Measurements from ENCODE around the gene IPO11. TPM values are rescaled to one million over a fixed set of nuclear protein-coding genes. Genes with fewer than 3 reads are reported as not detected.
"Not testable (repeated sequence)": the region's sequence is repeated elsewhere in the genome, so short reads cannot be mapped to it uniquely, and the experiment has no call there.

The IPO11 gene
- total RNA-seq, 1 donor from 2014 or later: 66.9 TPM

- Histone ChIP-seq H3K27ac (no peak overlapping the region), H3F3A (ENCODE audit: low read depth) (no peaks in the 10 kb centered on the region), H3K4me3 (no peak overlapping the region), H4K20me1 (ENCODE audit: low read depth) (no peaks in the 10 kb centered on the region), H3K9ac (no peak overlapping the region), H3K36me3 (peaks cover 8% of the 10 kb centered on the region), H3K27me3 (no peaks in the 10 kb centered on the region), H3K9me3 (ENCODE audit: low read depth) (no peaks in the 10 kb centered on the region), H3K4me1 (no peaks in the 10 kb centered on the region), H3K79me2 (ENCODE audit: low read depth) (no peaks in the 10 kb centered on the region), H3K4me2 (no peak overlapping the region), H2AFZ (replicated peaks) (no peak overlapping the region)
- Mint-ChIP-seq H3K36me3 (peaks cover 9% of the 10 kb centered on the region), H3K27me3 (ENCODE audit: insufficient read depth, low read depth) (peaks cover 3% of the 10 kb centered on the region), H3K9me3 (no peaks in the 10 kb centered on the region), H3K27ac (no peak overlapping the region), H3K4me3 (no peak overlapping the region), H3K4me1 (no peaks in the 10 kb centered on the region)
- TF ChIP-seq, protein P1, sequence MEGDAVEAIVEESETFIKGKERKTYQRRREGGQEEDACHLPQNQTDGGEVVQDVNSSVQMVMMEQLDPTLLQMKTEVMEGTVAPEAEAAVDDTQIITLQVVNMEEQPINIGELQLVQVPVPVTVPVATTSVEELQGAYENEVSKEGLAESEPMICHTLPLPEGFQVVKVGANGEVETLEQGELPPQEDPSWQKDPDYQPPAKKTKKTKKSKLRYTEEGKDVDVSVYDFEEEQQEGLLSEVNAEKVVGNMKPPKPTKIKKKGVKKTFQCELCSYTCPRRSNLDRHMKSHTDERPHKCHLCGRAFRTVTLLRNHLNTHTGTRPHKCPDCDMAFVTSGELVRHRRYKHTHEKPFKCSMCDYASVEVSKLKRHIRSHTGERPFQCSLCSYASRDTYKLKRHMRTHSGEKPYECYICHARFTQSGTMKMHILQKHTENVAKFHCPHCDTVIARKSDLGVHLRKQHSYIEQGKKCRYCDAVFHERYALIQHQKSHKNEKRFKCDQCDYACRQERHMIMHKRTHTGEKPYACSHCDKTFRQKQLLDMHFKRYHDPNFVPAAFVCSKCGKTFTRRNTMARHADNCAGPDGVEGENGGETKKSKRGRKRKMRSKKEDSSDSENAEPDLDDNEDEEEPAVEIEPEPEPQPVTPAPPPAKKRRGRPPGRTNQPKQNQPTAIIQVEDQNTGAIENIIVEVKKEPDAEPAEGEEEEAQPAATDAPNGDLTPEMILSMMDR (IDR thresholded peaks at IDR 0.05): no peak
- TF ChIP-seq EZH2phosphoT487 (IDR thresholded peaks at IDR 0.05) (no peak), EZH2 (IDR thresholded peaks at IDR 0.05) (no peak)
- no peak for DNase-seq (ENCODE audit: low spot score)
These were observed 91.6 kb downstream of the IPO11 start for GRCh38 chr5:62504129-62504528.

DNA sequence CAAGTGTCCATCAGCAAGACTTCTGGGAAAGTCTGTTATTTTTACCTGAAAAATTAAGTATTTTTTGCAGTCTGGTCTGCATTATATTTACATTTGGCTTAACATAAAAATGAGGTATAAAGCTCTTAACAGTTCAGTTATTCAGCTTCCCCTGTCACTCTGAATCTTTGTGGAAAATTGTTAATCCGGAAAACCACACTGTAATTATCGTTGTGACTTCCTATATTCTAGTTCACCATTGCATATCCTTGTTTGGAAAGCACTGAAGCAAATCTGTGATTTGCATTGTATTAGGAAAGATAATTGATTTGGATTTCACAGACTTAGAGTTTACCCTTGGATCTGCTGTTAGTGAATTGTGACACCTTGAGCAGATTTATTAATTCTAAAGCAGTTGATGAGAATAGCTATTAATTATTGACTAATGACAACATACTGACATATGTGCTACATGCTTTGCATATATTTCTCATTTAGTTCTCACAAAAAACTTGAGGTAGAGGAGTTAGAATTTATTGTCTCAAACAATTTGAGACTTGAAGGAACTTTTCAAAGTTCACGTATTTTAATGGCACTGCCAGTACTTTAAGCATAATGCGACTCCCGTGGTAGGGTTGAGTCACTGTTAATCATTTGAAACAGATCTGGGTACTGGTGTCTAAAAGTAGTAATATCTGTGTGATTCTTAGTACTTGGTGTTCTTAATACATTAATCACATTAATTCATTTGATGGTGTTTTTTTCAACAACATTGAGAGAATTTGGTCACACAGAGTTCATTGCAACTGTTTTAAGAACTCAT is 94.3 kb downstream of the IPO11 start:
- Histone ChIP-seq H3K9me3 (ENCODE audit: low read depth) (no peaks in the 10 kb centered on the region), H3F3A (ENCODE audit: low read depth) (no peaks in the 10 kb centered on the region), H3K4me3 (no peak overlapping the region), H3K27ac (no peak overlapping the region), H3K4me2 (no peak overlapping the region), H3K36me3 (peaks cover 11% of the 10 kb centered on the region), H4K20me1 (ENCODE audit: low read depth) (no peaks in the 10 kb centered on the region), H3K9ac (no peak overlapping the region), H3K27me3 (no peaks in the 10 kb centered on the region), H3K79me2 (ENCODE audit: low read depth) (no peaks in the 10 kb centered on the region), H3K4me1 (no peaks in the 10 kb centered on the region), H2AFZ (replicated peaks) (no peak overlapping the region)
- Mint-ChIP-seq H3K27ac (no peak overlapping the region), H3K36me3 (peaks cover 19% of the 10 kb centered on the region), H3K4me3 (no peak overlapping the region), H3K9me3 (no peaks in the 10 kb centered on the region), H3K4me1 (no peaks in the 10 kb centered on the region), H3K27me3 (ENCODE audit: insufficient read depth, low read depth) (no peaks in the 10 kb centered on the region)
- TF ChIP-seq EZH2phosphoT487 (IDR thresholded peaks at IDR 0.05) (no peak), EZH2 (IDR thresholded peaks at IDR 0.05) (no peak)
- TF ChIP-seq, protein P1 (IDR thresholded peaks at IDR 0.05): no peak
- no peak for DNase-seq (ENCODE audit: low spot score)

GRCh38 chr5:62508760-62509159 is 96.2 kb downstream of the IPO11 start:
- not testable (repeated sequence) for H3K9me3 Mint-ChIP-seq; H3F3A ChIP-seq (ENCODE audit: low read depth); H3K4me1 ChIP-seq; H3K4me3 ChIP-seq; H3K27me3 Mint-ChIP-seq (ENCODE audit: insufficient read depth, low read depth); H4K20me1 ChIP-seq (ENCODE audit: low read depth); H3K4me3 Mint-ChIP-seq; H3K27me3 ChIP-seq; H3K9me3 ChIP-seq (ENCODE audit: low read depth); H3K4me1 Mint-ChIP-seq; H3K79me2 ChIP-seq (ENCODE audit: low read depth); H3K9ac ChIP-seq; DNase-seq (ENCODE audit: low spot score); H3K27ac ChIP-seq; H3K27ac Mint-ChIP-seq; H2AFZ ChIP-seq (replicated peaks); H3K4me2 ChIP-seq
- peaks cover 11% of the 10 kb centered on the region for H3K36me3 ChIP-seq
- H3K36me3 Mint-ChIP-seq: peaks cover 19% of the 10 kb centered on the region

- no peak overlapping the region for H3K27ac Mint-ChIP-seq
- no peak overlapping the region for H3K4me3 Mint-ChIP-seq
- H3K27me3 Mint-ChIP-seq (ENCODE audit: insufficient read depth, low read depth): no peaks in the 10 kb centered on the region
These were observed 97.2 kb downstream of the IPO11 start for GRCh38 chr5:62509806-62510205.

DNA sequence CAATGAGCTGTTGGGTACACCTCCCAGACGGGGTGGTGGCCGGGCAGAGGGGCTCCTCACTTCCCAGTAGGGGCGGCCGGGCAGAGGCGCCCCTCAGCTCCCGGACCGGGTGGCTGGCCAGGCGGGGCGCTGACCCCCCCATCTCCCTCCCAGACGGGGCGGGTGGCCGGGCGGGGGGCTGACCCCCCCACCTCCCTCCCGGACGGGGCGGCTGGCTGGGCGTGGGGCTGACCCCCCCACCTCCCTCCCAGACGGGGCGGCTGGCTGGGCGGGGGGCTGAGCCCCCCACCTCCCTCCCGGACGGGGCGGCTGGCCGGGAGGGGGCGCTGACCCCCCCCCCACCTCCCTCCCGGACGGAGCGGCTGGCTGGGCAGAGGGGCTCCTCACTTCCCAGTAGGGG is 100.5 kb downstream of the IPO11 start:
- not testable (repeated sequence) for H4K20me1 ChIP-seq (ENCODE audit: low read depth); H3K79me2 ChIP-seq (ENCODE audit: low read depth); H3K27ac Mint-ChIP-seq; H3K27ac ChIP-seq; H2AFZ ChIP-seq (replicated peaks); H3K4me3 Mint-ChIP-seq; H3F3A ChIP-seq (ENCODE audit: low read depth); H3K27me3 Mint-ChIP-seq (ENCODE audit: insufficient read depth, low read depth); DNase-seq (ENCODE audit: low spot score); H3K9me3 ChIP-seq (ENCODE audit: low read depth); H3K4me1 ChIP-seq; H3K4me2 ChIP-seq; H3K9ac ChIP-seq; H3K9me3 Mint-ChIP-seq; H3K4me3 ChIP-seq; H3K4me1 Mint-ChIP-seq; H3K36me3 ChIP-seq; H3K27me3 ChIP-seq
- H3K36me3 Mint-ChIP-seq: peaks cover 25% of the 10 kb centered on the region

More at GRCh38 chr5:62509806-62510205, 97.2 kb downstream of the IPO11 start:
- no peaks in the 10 kb centered on the region for H3K4me1 Mint-ChIP-seq
- Histone ChIP-seq H3K9me3 (ENCODE audit: low read depth) (no peaks in the 10 kb centered on the region), H3K27me3 (no peaks in the 10 kb centered on the region), H3K36me3 (peaks cover 11% of the 10 kb centered on the region), H2AFZ (replicated peaks) (no peak overlapping the region), H3K79me2 (ENCODE audit: low read depth) (no peaks in the 10 kb centered on the region), H3K27ac (no peak overlapping the region), H3F3A (ENCODE audit: low read depth) (no peaks in the 10 kb centered on the region), H4K20me1 (ENCODE audit: low read depth) (no peaks in the 10 kb centered on the region), H3K4me2 (no peak overlapping the region), H3K4me1 (no peaks in the 10 kb centered on the region), H3K9ac (no peak overlapping the region), H3K4me3 (no peak overlapping the region)
- TF ChIP-seq EZH2phosphoT487 (IDR thresholded peaks at IDR 0.05) (no peak), EZH2 (IDR thresholded peaks at IDR 0.05) (no peak)
- TF ChIP-seq, protein P1 (IDR thresholded peaks at IDR 0.05): no peak
- H3K36me3 Mint-ChIP-seq: peaks cover 19% of the 10 kb centered on the region
- no peaks in the 10 kb centered on the region for H3K9me3 Mint-ChIP-seq
- no peak for DNase-seq (ENCODE audit: low spot score)
